Loucy (cell line): Measurements from ENCODE around the gene PCCA.

ENCODE experiments used
- EZH2phosphoT487 ChIP-seq: fragments of 200-600 bp; IDR thresholded peaks from 2 replicates; pipeline ENCODE4 v1.6.1; 2018; ENCODE audit warnings: antibody characterized with exemption, mild to moderate bottlenecking, moderate library complexity, borderline replicate concordance
- TF ChIP-seq, protein P1 (sequence below): fragments of 200-600 bp; sonication (generic); conservative IDR thresholded peaks from 2 replicates; pipeline ENCODE4 v1.5.1; 2014; ENCODE audit warnings: mild to moderate bottlenecking, antibody characterized with exemption, low read length

DNA sequence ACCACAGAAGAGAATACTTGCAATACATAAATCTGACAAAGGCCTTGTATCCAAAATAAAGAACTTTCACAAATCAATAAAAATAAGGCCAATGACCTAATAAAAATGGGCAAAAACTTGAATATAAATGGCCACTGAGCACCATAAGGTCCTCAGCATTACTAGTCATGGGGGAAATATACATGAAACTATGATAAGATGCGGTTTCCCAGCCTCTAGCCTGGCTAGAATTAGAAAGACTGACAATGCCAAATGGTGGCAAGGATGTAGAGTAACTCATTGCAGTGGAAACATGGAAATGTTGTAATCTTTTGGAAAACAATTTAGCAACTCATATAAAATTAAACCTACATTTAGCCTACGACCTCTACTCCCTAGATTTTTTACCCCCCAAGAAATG, 272.6 kb downstream of the PCCA start:
- TF ChIP-seq, protein P1, sequence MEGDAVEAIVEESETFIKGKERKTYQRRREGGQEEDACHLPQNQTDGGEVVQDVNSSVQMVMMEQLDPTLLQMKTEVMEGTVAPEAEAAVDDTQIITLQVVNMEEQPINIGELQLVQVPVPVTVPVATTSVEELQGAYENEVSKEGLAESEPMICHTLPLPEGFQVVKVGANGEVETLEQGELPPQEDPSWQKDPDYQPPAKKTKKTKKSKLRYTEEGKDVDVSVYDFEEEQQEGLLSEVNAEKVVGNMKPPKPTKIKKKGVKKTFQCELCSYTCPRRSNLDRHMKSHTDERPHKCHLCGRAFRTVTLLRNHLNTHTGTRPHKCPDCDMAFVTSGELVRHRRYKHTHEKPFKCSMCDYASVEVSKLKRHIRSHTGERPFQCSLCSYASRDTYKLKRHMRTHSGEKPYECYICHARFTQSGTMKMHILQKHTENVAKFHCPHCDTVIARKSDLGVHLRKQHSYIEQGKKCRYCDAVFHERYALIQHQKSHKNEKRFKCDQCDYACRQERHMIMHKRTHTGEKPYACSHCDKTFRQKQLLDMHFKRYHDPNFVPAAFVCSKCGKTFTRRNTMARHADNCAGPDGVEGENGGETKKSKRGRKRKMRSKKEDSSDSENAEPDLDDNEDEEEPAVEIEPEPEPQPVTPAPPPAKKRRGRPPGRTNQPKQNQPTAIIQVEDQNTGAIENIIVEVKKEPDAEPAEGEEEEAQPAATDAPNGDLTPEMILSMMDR = no peak
- TF ChIP-seq EZH2phosphoT487 = no peak
